K562 (cell line): ENCODE results near the gene TGM1. TPM values are rescaled to one million over a fixed set of nuclear protein-coding genes. Genes with fewer than 3 reads are reported as not detected.
A peak's percentile ranks its signal among the peaks of the same experiment; 100 is the strongest.

Experiments used
- ARID1B ChIP-seq: fragments of 450-650 bp; IDR thresholded peaks from 2 replicates; pipeline ENCODE4 v1.6.1; 2016; ENCODE audit warnings: antibody characterized with exemption, mild to moderate bottlenecking, inconsistent platforms
- BRD4 ChIP-seq: fragments of 200-600 bp; sonication (generic); IDR thresholded peaks from 2 replicates; pipeline ENCODE4 v1.6.1; 2017; ENCODE audit warnings: inconsistent platforms
- CBFA2T2 ChIP-seq: fragments of 450-650 bp; conservative IDR thresholded peaks from 2 replicates; pipeline ENCODE4 v1.6.1; 2017; ENCODE audit warnings: mild to moderate bottlenecking
- CCAR2 ChIP-seq: fragments of 200-400 bp; formaldehyde crosslinking; IDR thresholded peaks from 2 replicates; pipeline ENCODE4 v1.6.1; 2017; ENCODE audit warnings: mild to moderate bottlenecking, low read depth, low read length
- CHCHD3 ChIP-seq: fragments of 250-450 bp; sonication (Bioruptor Pico); IDR thresholded peaks from 2 replicates; pipeline ENCODE4 v2.1.2; 2022; ENCODE audit warnings: mild to moderate bottlenecking
- EP300 ChIP-seq: IDR thresholded peaks from 2 replicates; pipeline ENCODE4 v1.6.1; 2012; ENCODE audit warnings: low read length, improper control_type of control experiment
- EP400 ChIP-seq: fragments of 450-650 bp; IDR thresholded peaks from 2 replicates; pipeline ENCODE4 v1.6.1; 2017; ENCODE audit warnings: antibody characterized with exemption, mild to moderate bottlenecking, moderate library complexity
- ESRRA ChIP-seq: fragments of 450-650 bp; IDR thresholded peaks from 2 replicates; pipeline ENCODE4 v1.6.1; 2014; ENCODE audit warnings: low read depth, mild to moderate bottlenecking, moderate library complexity, borderline replicate concordance
- NCOA6 ChIP-seq: fragments of 450-650 bp; IDR thresholded peaks from 2 replicates; pipeline ENCODE4 v1.6.1; 2017; ENCODE audit warnings: mild to moderate bottlenecking
- NCOR1 ChIP-seq: fragments of 450-650 bp; IDR thresholded peaks from 2 replicates; pipeline ENCODE4 v1.6.1; 2016; ENCODE audit warnings: mild to moderate bottlenecking, moderate library complexity
- PTRF ChIP-seq: fragments of 450-650 bp; IDR thresholded peaks from 2 replicates; pipeline ENCODE4 v1.6.1; 2016; ENCODE audit warnings: mild to moderate bottlenecking, missing genetic modification characterization, missing compliant biosample characterization
- RBBP5 ChIP-seq: fragments of 200-600 bp; sonication (generic); IDR thresholded peaks from 2 replicates; pipeline ENCODE4 v1.6.1; 2012; ENCODE audit warnings: borderline replicate concordance, mild to moderate bottlenecking, low read length, control low read depth, inconsistent platforms; ENCODE audit not compliant: insufficient read depth, poor library complexity, severe bottlenecking
- STAT5A ChIP-seq: IDR thresholded peaks from 2 replicates; pipeline ENCODE4 v1.6.1; 2012; ENCODE audit warnings: low read length, inconsistent platforms, borderline replicate concordance
- ZNF124 ChIP-seq: sonication (generic); formaldehyde crosslinking; IDR thresholded peaks from 2 replicates; pipeline ENCODE4 v1.8.1; 2022; ENCODE audit warnings: missing genetic modification reagents
- polyA plus RNA-seq, 8 experiments: library from polyadenylated mRNA; depleted of rRNA in 4 of 8; stranded (reverse) in 5 of 8; unstranded in 3 of 8; fragments of >200 nt; fragmentation: Nextera tagmentation in 2 of 8; fragmentation: Illumina TruSeq in 1 of 8; extraction: Ambion mirVana in 2 of 8; extraction: Trizol in 1 of 8; gene quantifications; 2 replicates each; pipeline versions ENCODE4 v1.2.1 to v1.2.3, GENCODE V29; 2011 to 2014; ENCODE audit warnings: inconsistent platforms in 1 of 8, missing spikeins in 1 of 8
- total RNA-seq, 7 experiments: library from RNA; depleted of rRNA in 6 of 7; stranded (reverse); fragments of >200 nt in 6 of 7; fragmentation: Illumina TruSeq in 2 of 7; extraction: Trizol in 2 of 7; gene quantifications; 2 replicates each; pipeline versions ENCODE4 v1.2.1 to v1.2.3, GENCODE V29; 2011 to 2021; ENCODE audit warnings: low replicate concordance in 1 of 7
- TF ChIP-seq, protein P1 (sequence below), 2 experiments: fragments of 150-350 bp in 1 of 2; IDR thresholded peaks; 2 replicates each; pipeline ENCODE4 v1.6.1; 2012 to 2016; ENCODE audit warnings: low read depth in 2 of 2, low read length in 2 of 2, mild to moderate bottlenecking in 1 of 2, moderate library complexity in 1 of 2

The TGM1 gene
- total and polyA plus RNA-seq, 9 of the 15 experiments (the other 6 are each of a cell fraction or from before 2014, with no cell fraction given), result 0.13 to 4.4 (median 0.88) TPM

- no peak for TF ChIP-seq RBBP5
- TF ChIP-seq NCOA6, result no peak
- no peak for TF ChIP-seq ESRRA
- TF ChIP-seq ARID1B, result peak; percentile 88
- peak; percentile 43; the same call in 1 of the 2 replicates for TF ChIP-seq STAT5A
- TF ChIP-seq EP300, result peak; percentile 62
- TF ChIP-seq CHCHD3 (CRISPR knock-in tag), result no peak
- TF ChIP-seq, protein P1, sequence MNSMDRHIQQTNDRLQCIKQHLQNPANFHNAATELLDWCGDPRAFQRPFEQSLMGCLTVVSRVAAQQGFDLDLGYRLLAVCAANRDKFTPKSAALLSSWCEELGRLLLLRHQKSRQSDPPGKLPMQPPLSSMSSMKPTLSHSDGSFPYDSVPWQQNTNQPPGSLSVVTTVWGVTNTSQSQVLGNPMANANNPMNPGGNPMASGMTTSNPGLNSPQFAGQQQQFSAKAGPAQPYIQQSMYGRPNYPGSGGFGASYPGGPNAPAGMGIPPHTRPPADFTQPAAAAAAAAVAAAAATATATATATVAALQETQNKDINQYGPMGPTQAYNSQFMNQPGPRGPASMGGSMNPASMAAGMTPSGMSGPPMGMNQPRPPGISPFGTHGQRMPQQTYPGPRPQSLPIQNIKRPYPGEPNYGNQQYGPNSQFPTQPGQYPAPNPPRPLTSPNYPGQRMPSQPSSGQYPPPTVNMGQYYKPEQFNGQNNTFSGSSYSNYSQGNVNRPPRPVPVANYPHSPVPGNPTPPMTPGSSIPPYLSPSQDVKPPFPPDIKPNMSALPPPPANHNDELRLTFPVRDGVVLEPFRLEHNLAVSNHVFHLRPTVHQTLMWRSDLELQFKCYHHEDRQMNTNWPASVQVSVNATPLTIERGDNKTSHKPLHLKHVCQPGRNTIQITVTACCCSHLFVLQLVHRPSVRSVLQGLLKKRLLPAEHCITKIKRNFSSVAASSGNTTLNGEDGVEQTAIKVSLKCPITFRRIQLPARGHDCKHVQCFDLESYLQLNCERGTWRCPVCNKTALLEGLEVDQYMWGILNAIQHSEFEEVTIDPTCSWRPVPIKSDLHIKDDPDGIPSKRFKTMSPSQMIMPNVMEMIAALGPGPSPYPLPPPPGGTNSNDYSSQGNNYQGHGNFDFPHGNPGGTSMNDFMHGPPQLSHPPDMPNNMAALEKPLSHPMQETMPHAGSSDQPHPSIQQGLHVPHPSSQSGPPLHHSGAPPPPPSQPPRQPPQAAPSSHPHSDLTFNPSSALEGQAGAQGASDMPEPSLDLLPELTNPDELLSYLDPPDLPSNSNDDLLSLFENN (IDR thresholded peaks at IDR 0.05; ENCODE audit: low read depth in 2 of 2, low read length in 2 of 2), result no peak
- TF ChIP-seq PTRF, result no peak
- TF ChIP-seq CCAR2, result no peak
- peak; percentile 41; the same call in 1 of the 2 replicates for TF ChIP-seq NCOR1
- no peak for TF ChIP-seq EP400
- no peak for TF ChIP-seq BRD4
- TF ChIP-seq ZNF124 (CRISPR knock-in tag), result no peak
- peak; percentile 75 for TF ChIP-seq CBFA2T2
- TF ChIP-seq, all 486 proteins: peak for 27
Observed at GRCh38 chr14:24274101-24274543, 11.1 kb upstream of the TGM1 start (continued).
